ENCODE data around the gene GPD1L.
A peak's percentile ranks its signal among the peaks of the same experiment; 100 is the strongest.
"Not testable (repeated sequence)": the region's sequence is repeated elsewhere in the genome, so short reads cannot be mapped to it uniquely, and the experiment has no call there.

The GPD1L gene

DNA sequence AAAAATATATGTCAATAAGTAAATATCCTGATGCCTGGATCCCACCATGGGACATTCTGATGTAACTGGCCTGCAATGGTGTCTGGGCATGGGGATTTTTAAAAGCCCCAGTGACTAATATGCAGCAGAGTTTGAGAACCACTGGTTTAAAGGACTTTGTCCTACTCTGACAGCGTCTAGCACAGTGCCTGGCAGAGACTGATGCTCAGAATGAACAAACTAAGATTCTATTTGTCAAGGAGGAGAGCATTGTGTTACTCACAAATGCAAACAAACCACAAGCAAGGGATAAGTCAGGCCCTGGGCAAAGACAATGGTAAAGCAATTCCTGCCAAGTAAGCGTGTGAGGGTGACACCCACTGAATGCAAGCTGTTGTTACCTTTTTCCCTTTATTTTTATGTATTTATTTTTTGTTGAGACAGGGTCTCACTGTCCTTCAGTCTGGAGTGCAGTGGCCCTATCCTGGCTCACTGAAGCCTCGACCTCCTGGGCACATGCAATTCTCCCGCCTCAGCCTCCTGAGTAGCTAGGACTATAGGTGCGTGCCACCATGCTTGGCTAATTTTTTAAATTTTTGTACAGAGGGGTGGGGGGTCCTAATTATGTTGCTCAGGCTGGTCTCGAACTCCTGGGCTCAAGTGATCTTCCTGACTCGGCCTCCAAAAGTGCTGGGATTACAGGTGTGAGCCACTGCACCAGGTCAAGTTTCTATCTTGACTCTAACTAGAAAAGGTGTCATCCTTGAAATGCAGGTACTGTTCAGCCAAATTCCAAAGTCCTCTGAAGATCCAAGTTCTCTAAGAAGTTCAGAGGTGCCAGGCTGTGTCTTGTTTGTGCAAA, 909 bp upstream of the GPD1L start:
- no peak for DNase-seq (ENCODE audit: low read depth in 2 of 2, low spot score in 1 of 2)

DNA sequence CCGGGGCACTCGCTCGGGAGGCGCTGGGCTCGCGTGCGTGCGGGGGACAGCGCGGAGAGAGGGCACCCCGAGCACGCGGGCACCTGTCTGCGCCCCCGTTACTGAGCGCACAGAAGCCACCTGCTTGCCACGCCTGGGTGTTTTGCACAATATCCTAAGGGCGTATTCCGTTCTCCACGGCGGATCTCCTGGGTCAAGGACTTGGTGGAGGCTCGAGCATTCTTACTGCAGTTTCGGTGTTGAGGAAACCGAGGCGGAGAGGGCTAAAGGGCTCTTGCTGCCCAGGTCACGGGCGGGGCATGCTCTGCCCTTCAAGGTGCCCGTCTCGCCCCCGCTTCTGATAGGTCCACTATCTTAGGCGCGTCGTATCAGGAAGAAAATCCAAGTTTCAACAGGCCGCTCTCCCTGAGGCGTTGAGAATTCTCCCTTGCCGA, 526 bp downstream of the GPD1L start:
- no peak for DNase-seq (ENCODE audit: low read depth in 2 of 2, low spot score in 1 of 2)

DNA sequence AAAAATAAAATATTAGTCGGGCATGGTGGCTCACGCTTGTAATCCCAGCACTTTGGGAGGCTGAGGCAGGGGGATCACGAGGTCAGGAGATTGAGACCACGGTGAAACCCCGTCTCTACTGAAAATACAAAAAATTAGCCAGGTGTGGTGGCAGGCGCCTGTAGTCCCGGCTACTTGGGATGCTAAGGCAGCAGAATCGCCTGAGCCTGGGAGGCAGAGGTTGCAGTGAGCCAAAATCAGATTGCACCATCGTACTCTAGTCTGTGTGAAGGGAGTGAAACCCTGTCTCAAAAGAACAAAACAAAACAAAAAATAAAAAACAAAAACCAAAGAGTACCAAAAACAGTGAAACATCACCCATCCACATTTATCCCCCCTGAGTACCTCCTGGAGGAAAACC, 1.8 kb downstream of the GPD1L start:
- DNase-seq (ENCODE audit: low read depth in 2 of 2, low spot score in 1 of 2) = not testable (repeated sequence)

DNA sequence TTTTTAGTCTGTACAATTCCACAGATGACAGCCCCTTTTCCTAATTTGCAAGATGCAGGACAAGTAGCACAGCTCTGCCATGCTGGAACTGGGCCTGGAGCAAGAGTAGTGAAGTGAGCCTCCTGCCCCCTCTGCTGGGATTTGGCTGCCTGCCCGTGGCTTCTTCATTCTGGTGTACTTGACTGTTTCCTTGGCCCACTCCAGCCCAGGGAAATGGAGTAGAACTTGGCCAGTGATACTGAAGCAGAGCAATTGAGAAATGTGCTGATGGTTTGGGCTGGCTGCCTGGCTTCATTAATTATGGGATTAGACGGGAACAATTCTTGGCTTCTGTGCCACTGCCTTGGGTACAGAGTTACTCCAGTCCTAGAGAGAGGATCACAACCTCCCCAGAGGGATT, 2.8 kb downstream of the GPD1L start:
- DNase-seq (ENCODE audit: low read depth in 2 of 2, low spot score in 1 of 2) = no peak

DNA sequence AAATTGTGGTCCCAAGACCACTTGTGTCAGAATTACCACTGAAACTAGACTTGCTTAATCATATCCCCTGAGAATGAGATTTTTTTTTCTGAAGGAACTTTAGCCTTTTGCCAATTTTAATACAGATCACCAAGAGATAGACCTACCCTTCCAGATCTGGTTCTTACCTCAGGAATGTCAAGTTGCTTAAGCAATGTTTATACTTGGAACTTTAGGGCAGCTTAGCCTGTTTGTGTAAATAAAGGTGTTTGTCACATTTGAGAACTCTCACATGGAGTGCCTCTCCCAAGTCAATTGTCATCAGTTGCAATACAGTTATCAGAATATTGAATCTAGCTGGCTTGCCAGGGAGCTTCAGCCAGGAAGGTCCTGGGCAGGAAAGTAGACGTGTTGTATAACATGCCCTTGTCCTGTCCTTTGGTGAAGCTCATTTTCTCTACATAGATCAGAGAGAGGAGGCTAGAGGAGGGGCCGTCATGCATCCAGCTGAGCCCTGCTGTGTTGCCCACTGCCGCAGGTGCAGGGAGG, 3.9 kb downstream of the GPD1L start:
- DNase-seq (ENCODE audit: low read depth in 2 of 2, low spot score in 1 of 2) = no peak

DNA sequence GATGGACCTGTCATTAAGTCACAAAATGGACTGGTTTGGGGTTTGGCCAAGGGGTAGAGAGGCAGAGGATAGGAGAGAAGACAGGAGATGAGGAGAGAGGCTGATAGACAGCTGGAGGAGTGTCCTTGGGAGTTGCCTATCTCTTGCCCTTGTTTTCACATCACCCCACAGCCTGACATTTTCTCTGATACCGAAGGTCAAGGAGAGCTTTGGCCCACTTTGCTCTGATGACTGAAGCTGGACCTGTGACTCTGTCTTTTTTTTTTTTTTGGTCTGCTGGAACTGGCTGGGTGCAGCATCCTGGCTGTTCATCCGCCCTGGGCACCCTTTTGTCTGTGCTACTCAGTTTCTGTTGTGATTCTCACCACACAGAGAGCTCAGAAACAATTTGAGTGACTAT, 5.1 kb downstream of the GPD1L start:
- no peak for DNase-seq (ENCODE audit: low read depth in 2 of 2, low spot score in 1 of 2)

DNA sequence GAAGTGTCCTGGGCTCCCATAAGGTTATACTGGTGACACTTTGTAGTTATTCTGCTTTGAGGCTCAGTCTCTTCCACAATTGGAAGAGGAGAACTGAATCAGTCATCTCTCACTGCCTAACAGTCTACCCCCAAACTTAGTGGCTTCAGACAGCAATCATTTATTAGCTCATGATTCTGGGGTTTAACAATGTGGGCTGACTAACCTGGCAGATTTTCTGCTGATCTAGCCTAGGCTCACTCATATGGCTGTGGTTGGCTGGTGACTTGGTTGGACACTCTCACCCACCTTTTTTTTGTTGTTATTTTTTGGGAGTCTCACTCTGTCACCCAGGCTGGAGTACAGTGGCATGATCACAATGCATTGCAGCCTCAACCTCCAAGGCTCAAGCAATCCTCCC, 7.1 kb downstream of the GPD1L start:
- DNase-seq (ENCODE audit: low read depth in 2 of 2, low spot score in 1 of 2) = no peak

DNA sequence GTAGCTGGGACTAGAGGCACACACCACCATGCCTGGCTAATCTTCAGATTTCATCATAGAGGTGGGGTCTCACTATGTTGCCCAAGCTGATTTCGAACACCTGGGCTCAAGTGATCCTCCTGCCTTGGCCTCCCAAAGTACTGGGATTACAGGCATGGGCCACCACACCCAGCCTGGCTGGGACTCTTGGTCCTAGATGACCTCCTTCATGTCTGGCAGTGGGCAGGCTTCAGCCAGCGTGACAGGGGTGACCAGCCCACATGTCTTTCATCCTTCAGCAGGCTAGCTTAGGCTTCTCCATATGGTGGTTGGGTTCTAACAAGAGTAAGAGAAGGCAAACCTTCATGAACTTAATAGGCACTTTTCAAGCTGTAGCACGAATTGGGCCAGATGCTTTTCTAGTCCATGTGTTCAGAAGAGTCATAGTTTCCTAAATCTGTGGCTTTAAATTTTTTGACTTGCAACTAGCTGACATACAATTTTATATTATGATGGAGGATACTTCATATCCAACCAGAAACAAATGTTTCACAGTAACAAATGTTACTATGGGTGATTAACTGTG, 7.6 kb downstream of the GPD1L start:
- DNase-seq (ENCODE audit: low read depth in 2 of 2, low spot score in 1 of 2) = no peak

DNA sequence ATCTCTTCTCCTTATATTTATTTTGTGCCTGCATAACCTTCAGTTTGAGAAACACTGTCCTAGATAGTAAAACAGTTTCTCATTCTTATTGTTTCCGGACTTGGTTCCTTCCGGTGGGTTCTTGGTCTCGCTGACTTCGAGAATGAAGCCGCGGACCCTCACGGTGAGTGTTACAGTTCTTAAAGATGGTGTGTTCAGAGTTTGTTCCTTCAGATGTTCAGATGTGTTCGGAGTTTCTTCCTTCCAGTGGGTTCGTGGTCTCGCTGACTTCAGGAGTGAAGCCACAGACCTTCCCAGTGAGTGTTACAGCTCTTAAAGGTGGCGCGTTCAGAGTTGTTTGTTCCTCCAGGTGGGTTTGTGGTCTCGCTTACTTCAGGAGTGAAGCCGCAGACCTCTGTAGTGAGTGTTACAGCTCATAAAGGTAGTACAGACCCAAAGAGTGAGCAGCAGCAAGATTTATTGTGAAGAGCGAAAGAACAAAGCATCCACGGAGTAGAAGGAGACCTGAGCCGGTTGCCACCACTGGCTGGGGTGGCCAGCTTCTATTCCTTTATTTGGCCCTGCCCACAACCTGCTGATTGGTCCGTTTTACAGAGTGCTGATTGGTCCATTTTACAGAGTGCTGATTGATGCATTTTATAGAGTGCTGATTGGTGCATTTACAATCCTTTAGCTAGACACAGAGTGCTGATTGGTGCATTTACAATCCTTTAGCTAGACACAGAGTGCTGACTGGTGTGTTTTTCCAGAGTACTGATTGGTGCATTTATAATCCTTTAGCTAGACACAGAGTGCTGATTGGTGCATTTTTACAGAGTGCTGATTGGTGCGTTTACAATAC, 8.3 kb downstream of the GPD1L start:
- DNase-seq (ENCODE audit: low read depth in 2 of 2, low spot score in 1 of 2) = peak in 1 of 2 donors; percentile 37

DNA sequence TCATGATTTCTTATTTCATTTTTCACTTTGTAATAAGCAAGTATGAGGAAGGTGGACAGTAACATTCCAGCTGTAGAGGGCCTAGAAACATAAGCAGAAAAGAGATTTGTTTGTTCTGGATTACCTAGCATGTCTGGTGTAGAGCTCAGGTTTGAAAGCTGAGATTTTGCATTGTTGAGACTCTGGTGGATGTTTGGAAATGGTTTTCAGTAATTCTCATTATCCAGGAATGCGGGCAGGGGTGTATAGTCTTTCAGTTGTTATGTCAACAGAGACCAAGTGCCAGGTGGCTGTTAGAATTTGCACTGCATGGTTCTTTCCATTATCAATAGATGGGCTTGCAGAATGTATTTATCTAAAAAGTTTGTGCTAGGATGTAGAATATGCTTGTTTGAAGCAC, 10.9 kb downstream of the GPD1L start:
- DNase-seq (ENCODE audit: low read depth in 2 of 2, low spot score in 1 of 2) = no peak

DNA sequence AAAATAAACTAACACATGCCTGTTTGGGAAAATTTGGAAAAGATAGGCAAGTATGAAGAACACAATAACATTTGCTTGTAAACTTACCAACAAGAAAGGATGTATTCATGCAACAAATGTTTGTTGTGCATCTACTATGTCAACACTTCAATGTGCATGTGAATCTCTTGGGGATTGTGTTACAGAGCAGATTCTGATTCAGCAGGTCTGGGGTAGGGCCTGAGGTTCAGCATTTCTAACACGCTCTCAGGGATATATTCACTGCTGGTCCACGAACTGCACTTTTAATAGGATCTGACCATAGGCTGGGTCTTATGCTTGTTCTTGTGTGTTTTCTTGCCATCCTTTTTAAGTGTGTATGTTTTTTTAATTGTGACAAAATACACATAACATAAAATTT, 11.8 kb downstream of the GPD1L start:
- no peak for DNase-seq (ENCODE audit: low read depth in 2 of 2, low spot score in 1 of 2)

DNA sequence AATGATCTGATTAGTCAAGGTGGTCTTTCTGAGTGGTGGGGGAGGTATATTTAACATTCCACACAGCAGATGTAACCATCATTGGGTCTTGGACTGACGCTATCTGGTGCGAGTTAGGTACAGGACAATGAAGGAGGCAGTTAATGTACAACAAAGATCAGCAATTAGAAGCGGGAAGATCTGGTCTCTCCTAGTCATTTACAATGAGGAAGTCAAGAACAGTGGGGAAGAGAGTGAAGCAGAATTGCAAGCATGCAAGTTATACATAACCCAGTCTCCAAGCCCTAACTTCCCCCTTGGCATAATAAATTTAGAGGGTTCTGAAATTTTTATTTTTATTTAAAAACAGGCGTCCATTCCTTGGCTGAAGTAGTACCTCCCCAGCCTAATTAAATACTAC, 14.1 kb downstream of the GPD1L start:
- DNase-seq (ENCODE audit: low read depth in 2 of 2, low spot score in 1 of 2) = no peak

DNA sequence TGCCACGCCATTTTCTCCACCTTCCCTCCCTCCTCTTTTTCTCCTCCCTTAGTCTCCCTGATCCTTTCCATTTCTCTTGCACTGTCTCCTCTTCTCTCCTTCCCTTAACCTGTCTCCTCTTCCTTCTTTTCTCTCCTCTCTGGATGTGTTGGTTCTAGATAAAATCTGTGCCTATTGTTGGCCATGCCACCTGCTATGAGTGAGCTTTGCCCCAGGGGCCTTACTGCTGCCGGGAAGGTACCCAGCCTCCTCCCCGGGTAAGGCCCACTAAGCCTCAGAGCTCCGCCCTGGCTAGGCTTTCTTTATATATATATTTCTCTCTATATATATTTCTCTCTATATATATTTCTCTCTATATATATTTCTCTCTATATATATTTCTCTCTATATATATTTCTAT, 14.7 kb downstream of the GPD1L start:
- no peak for DNase-seq (ENCODE audit: low read depth in 2 of 2, low spot score in 1 of 2)

DNA sequence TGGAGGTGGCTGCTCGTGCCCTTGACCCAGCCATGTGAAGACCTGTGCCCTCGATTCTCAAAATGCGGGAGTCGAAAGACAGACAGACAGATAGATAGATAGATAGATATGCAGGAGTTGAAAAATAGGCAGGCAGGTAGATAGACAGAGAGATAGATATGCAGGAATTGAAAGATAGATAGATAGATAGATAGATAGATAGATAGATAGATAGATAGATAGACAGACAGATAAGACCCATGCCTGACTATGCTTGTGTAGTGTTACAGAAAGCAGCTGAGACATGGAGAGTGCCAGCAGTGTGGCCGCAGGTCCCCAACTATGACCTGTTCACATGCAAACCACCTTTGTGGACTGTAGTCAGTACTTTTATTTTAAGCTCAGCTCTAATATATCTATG, 17.2 kb downstream of the GPD1L start:
- no peak for DNase-seq (ENCODE audit: low read depth in 2 of 2, low spot score in 1 of 2)

DNA sequence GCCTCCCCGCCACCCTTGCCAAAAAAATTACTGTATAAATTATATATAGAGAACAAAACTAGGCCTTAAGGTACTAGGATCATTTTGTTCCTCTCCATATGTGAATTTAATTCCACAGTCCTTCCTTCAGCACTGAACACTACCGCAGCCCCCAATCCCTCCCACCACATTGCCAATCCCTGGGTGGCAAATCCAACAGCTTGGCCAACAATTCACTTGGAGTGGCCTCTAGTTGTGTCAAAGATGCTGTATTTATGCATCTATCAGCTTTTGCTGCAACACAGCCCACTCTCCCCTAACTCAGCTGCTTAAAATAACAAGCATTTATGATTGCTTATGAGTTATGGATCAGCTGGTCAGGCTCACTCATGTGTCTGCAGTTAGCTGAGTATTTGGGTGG, 18.6 kb downstream of the GPD1L start:
- no peak for DNase-seq (ENCODE audit: low read depth in 2 of 2, low spot score in 1 of 2)

DNA sequence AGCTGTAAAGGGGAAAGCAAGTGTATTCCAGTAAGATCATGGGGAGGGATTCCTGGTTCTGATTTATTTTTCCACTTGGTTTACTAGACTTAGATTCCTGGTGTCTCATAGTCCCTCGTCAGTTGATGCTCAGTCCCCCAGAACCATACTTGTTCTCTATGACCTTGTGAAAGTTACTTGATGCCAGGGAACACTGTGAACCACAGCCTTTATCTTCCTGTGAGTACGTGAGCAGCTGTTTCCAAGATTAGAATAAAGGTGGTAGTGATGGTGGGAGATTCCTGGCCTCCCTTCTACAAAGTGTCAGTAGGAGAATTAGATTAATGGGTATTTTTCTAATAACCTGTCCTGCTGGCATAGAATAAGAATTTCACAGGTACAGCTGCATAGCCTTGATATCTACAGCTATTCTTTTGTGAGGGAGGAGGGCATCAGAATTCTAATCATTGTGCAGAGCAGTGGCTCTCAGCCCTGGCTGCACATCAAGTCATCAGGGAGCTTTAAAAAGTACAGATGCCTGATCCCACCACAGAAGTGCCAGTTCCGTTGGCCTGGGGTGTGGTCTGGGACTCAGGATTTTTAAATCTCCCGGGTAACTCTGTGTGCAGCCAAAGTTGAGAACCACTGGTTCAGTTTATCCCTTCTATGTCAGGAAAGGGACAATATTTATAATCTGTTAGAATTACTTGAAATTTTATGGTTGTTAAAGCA, 20.0 kb downstream of the GPD1L start:
- DNase-seq (ENCODE audit: low read depth in 2 of 2, low spot score in 1 of 2) = no peak

DNA sequence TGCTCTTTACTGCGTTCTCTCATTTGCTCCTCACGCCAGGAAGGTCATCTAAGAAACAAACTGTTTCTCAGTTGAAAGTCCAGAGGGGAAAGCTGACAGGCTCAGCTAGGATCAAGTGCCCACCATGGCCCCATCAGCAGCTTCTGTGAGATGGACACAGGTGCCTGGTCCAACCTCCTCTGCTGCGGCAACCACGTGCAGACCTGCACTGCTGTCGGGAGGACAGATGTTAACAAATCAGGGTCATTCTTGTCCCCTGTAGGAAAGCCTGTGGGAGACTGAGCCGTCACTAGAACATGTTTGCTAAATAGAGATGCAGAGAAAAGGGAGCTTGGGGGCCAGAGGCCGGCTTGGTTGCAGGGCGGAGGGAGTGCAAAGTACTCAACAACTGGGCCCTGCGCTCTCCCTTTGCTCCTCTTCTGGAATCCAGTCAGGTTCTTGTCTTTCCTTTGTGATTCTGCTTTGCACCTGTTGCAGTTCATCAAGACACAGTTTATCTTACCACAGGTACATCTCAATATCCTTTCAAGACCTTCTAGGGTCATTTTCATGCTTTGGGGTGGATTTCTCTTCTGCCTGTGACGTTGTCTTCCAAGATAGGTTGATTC, 20.9 kb downstream of the GPD1L start:
- DNase-seq (ENCODE audit: low read depth in 2 of 2, low spot score in 1 of 2) = no peak

DNA sequence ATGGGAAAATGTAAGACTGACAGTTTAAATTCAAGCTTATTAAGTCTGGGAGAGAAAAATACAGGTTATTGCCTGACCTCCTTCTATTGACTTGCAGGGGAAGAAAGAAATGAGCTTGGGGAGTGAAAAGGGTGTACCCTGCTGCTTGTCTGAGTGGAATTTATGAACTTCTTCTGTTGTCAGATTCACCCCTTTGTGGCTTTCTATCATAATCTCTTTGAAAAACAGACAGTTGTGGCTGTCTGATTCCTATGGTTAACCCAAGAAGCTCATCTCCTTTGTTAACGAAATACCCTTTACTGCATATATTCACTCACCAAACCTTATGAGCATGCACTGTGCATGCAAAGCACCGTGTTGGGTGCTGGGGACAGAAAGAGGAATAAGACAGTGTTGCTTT, 22.5 kb downstream of the GPD1L start:
- DNase-seq (ENCODE audit: low read depth in 2 of 2, low spot score in 1 of 2) = no peak

DNA sequence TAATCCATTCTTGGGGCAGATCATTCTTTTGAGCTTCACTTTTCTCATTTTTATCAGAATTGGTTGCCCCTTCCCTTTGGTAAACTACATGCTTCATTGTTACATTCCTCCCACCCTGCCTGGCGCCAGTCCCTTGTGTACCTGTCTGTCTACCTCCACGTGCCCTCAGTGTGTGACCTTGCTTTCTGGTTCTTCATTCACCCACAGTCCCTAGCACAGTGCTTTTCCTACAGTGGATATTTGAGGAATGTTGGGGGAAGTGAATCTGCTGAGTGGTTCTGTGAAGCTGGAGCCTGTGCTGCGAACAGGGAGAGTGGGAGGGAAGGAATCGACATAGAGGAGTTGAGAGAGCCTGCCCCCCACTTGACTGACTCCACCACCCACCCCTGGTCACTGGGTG, 23.4 kb downstream of the GPD1L start:
- no peak for DNase-seq (ENCODE audit: low read depth in 2 of 2, low spot score in 1 of 2)

DNA sequence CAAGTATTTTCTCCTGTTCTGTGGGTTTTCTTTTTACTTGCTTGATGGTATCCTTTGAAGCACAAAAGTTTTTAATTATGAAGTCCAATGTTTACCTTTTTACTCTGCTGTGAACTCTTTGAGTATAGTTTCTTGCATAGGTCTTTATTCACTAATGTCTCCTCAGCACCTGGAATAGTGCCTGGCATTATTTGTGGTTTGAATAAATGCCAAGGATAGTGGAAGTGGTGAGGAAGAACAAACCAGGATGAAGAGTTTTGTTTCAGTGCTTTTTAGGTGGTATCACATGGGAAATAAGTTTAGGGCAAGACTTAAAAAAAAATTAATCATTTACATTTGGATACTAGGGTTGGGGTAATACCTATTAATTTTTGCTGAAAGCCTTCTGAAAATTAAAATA, 25.7 kb downstream of the GPD1L start:
- DNase-seq (ENCODE audit: low read depth in 2 of 2, low spot score in 1 of 2) = no peak

DNA sequence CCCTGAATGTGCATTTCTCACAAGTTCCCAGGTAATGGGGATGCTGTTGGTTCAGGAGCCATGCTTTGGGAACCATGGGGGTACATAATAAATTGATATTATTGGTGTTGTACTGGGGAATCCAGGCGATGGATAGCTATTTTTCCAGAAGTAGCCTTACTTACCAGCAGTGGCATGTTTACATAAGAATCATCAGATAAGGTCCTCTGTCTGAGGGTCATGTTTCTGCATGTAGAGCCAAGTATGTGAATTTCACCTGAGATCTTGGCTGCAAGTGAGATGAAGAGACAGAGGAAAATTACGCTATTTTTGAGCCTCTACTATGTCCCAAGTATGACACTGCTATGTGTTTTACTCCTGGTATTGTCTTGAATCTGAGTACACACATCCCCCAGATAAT, 26.3 kb downstream of the GPD1L start:
- DNase-seq (ENCODE audit: low read depth in 2 of 2, low spot score in 1 of 2) = no peak
